Panc1 (cell line): ENCODE results near the gene PARP8. TPM values are rescaled to one million over a fixed set of nuclear protein-coding genes. Genes with fewer than 3 reads are reported as not detected.

Experiments used
- ATAC-seq: fragments of 200-7000 bp; cut with Tn5 transposase; 2 replicates; pipeline ENCODE4 v1.9.1; 2020; ENCODE audit warnings: mild to moderate bottlenecking, moderate library complexity
- Bru-seq: library from RNA; stranded (reverse); fragments of 400-500 nt; gene quantifications from one replicate; lab custom pipeline; 2021; lab: Mats Ljungman, UMichigan
- BruChase-seq, 2 experiments: library from RNA; stranded (reverse); fragments of 400-500 nt; gene quantifications; one replicate each; lab custom pipeline; 2021; lab: Mats Ljungman, UMichigan
- BruUV-seq: library from RNA; stranded (reverse); fragments of 400-500 nt; replicated peaks from 2 replicates; lab custom pipeline; 2021; lab: Mats Ljungman, UMichigan
- CTCF ChIA-PET: fragments of 300-600 bp; sonication (Branson Sonifier 250); formaldehyde crosslinking; loops from one replicate; lab custom pipeline; 2022; ENCODE audit warnings: antibody characterized with exemption; lab: Charles Lee
- POLR2A ChIA-PET: fragments of 300-600 bp; sonication (Branson Sonifier 250); formaldehyde crosslinking; loops from one replicate; lab custom pipeline; 2022; ENCODE audit warnings: antibody characterized with exemption; lab: Charles Lee
- DNase-seq: peaks from one replicate; pipeline ENCODE4 v3.0.0-alpha.2; 2010; ENCODE audit warnings: low read depth, low spot score
- H3K27ac ChIP-seq: 2 replicates; pipeline ENCODE4 v1.5.1; 2011; ENCODE audit warnings: mild to moderate bottlenecking, low read length, inconsistent platforms
- H3K27me3 ChIP-seq: fragments of 200-500 bp; sonication (Bioruptor generic); 2 replicates; pipeline ENCODE4 v1.6.0; 2014; ENCODE audit warnings: low read length, inconsistent platforms; ENCODE audit not compliant: control insufficient read depth, insufficient read depth
- H3K36me3 ChIP-seq: fragments of 200-500 bp; sonication (Bioruptor generic); 2 replicates; pipeline ENCODE4 v1.5.1; 2014; ENCODE audit warnings: inconsistent platforms, mild to moderate bottlenecking, low read length, moderate library complexity; ENCODE audit not compliant: control insufficient read depth, insufficient read depth
- H3K4me1 ChIP-seq: 2 replicates; pipeline ENCODE4 v1.5.1; 2011; ENCODE audit warnings: inconsistent platforms, mild to moderate bottlenecking, low read length, moderate library complexity; ENCODE audit not compliant: control insufficient read depth, insufficient read depth
- H3K4me3 ChIP-seq, 2 experiments: 2 replicates each; pipeline ENCODE4 v1.5.1; 2011 to 2012; ENCODE audit warnings: low read depth in 2 of 2, low read length in 2 of 2, mild to moderate bottlenecking in 2 of 2, inconsistent platforms in 1 of 2, moderate library complexity in 1 of 2
- H3K9me3 ChIP-seq: fragments of 200-500 bp; sonication (Bioruptor generic); 2 replicates; pipeline ENCODE4 v1.5.1; 2014; ENCODE audit warnings: low read depth, mild to moderate bottlenecking, inconsistent platforms, low read length, moderate library complexity; ENCODE audit not compliant: control insufficient read depth, insufficient read depth
- POLR2AphosphoS5 ChIP-seq: IDR thresholded peaks from 2 replicates; pipeline ENCODE4 v1.6.1; 2012; ENCODE audit warnings: mild to moderate bottlenecking, low read depth, low read length, moderate library complexity
- REST ChIP-seq, 2 experiments: IDR thresholded peaks; 2 replicates each; pipeline ENCODE4 v1.6.1; 2011 to 2012; ENCODE audit warnings: low read depth in 2 of 2, control low read depth in 1 of 2, low read length in 1 of 2, mild to moderate bottlenecking in 1 of 2, moderate library complexity in 1 of 2; ENCODE audit not compliant: insufficient read depth in 1 of 2
- SIN3A ChIP-seq: IDR thresholded peaks from 2 replicates; pipeline ENCODE4 v1.6.1; 2012; ENCODE audit warnings: low read depth, mild to moderate bottlenecking, low read length, moderate library complexity, borderline replicate concordance; ENCODE audit not compliant: insufficient read depth
- TCF7L2 ChIP-seq: IDR thresholded peaks from 2 replicates; pipeline ENCODE4 v1.6.1; 2011; ENCODE audit warnings: mild to moderate bottlenecking, low read depth, low read length, inconsistent platforms
- in situ Hi-C: cut with HindIII; loops from 2 replicates; pipeline ENCODE4 v1.10.0; 2016; ENCODE audit warnings: low sequenced_read_pairs, low pct_unique_long_range_greater_than_20kb
- intact Hi-C: fragments of 100-400 bp; cut with micrococcal nuclease; formaldehyde crosslinking; loops from one replicate; pipeline ENCODE4 v1.10.0; 2022; ENCODE audit not compliant: unreplicated experiment
- long read RNA-seq: library from polyadenylated mRNA; unstranded; transcript quantifications from one replicate; pipeline ENCODE4 v2.0.0, GENCODE V29; 2021; ENCODE audit not compliant: unreplicated experiment
- polyA plus RNA-seq: library from polyadenylated mRNA; unstranded; fragments of >200 nt; gene quantifications from one replicate; pipeline ENCODE4 v1.2.1, GENCODE V29; 2012; ENCODE audit warnings: missing spikeins; ENCODE audit not compliant: insufficient read length
- total RNA-seq: library from RNA; stranded (reverse); gene quantifications from one replicate; pipeline ENCODE4 v1.2.1, GENCODE V29; 2021; ENCODE audit not compliant: unreplicated experiment
- TF ChIP-seq, protein P1 (sequence below): fragments of 450-650 bp; IDR thresholded peaks from 2 replicates; pipeline ENCODE4 v1.5.1; 2017; ENCODE audit warnings: mild to moderate bottlenecking

The PARP8 gene, protein sequence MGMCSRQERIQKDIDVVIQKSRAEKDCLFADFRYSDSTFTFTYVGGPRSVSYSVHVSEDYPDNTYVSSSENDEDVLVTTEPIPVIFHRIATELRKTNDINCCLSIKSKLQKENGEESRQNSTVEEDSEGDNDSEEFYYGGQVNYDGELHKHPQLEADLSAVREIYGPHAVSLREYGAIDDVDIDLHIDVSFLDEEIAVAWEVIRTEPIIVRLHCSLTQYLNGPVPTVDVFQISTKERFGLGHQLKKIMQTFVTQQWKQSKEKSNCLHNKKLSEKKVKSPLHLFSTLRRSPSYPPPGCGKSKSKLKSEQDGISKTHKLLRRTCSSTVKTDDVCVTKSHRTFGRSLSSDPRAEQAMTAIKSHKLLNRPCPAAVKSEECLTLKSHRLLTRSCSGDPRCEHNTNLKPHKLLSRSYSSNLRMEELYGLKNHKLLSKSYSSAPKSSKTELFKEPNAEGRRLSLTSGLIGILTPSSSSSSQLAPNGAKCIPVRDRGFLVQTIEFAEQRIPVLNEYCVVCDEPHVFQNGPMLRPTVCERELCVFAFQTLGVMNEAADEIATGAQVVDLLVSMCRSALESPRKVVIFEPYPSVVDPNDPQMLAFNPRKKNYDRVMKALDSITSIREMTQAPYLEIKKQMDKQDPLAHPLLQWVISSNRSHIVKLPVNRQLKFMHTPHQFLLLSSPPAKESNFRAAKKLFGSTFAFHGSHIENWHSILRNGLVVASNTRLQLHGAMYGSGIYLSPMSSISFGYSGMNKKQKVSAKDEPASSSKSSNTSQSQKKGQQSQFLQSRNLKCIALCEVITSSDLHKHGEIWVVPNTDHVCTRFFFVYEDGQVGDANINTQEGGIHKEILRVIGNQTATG
- total RNA-seq (20.2 TPM), Bru-seq, nascent RNA (percentile 83 among the genes with signal in this experiment), BruChase-seq, experiment 1, labeled RNA remaining after a 2-hour chase (percentile 68 among the genes with signal in this experiment), BruChase-seq, experiment 2, labeled RNA remaining after a 6-hour chase (percentile 58 among the genes with signal in this experiment)
- polyA plus RNA-seq = 16.5 TPM
- long read RNA-seq, full-length matches to known transcripts = 8 of 20 reads
- long read RNA-seq, partial matches to known transcripts = 6 of 20 reads
- long read RNA-seq, other reads (novel, unspliced or antisense) = 6 of 20 reads

DNA sequence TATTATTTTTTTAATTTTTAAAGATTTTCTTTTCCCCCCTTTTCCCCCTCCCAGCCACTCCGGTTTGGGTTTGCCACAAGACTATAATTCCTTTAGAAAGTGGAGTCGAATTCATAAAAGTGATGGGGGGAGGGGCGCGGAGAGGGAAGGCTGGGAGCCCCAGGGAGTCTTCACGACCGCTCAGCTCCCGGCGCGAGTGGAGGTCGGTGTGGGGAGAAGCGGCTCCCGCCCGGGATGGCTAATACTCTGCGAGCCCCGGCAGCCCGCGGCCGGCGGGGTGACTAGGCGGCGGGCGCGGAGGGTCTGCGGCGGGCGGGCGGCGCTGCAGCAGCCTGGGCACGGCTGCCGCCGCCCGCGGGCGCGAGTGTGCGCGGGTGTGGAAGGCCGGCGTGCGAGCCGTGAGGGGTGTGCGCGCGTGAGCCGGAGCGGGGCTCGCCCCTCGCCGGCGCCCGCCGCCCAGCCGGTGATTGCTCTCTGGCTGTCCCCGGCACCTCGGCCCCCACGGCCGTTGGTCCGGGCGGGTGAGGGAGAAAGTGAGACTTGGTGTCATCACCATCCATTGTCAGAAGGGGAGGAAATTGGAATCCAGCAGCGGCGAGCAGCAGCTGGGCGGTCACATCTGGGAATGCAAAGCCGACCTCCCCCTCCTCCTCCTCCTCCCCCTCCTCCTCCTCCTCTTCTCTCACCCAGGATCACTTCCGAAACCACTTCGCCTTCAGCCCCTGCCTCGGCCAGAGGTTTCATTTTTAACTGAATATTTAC is at the start of gene PARP8:
Gene PARP8, plus strand, starts transcription at position 377 of the 762 bp plus-strand sequence. CDS start 459 bp downstream, outside the sequence.
- intact Hi-C loops = no loop called here
- Histone ChIP-seq H3K27ac (peak within 1 kb of the TSS; percentile 97), H3K9me3 (no peaks in the 10 kb centered on the region), H3K4me3 (peak within 1 kb of the TSS; percentile 68 to 84), H3K36me3 (no peaks in the 10 kb centered on the region; the same call in 1 of the 2 replicates), H3K4me1 (peaks cover 18% of the 10 kb centered on the region; the same call in 1 of the 2 replicates), H3K27me3 (no peaks in the 10 kb centered on the region)
- CTCF ChIA-PET = no interaction called here
- POLR2A ChIA-PET = no interaction called here
- in situ Hi-C loops = no loop called here
- TF ChIP-seq SIN3A = peak; percentile 74; the same call in 1 of the 2 replicates
- TF ChIP-seq, protein P1, sequence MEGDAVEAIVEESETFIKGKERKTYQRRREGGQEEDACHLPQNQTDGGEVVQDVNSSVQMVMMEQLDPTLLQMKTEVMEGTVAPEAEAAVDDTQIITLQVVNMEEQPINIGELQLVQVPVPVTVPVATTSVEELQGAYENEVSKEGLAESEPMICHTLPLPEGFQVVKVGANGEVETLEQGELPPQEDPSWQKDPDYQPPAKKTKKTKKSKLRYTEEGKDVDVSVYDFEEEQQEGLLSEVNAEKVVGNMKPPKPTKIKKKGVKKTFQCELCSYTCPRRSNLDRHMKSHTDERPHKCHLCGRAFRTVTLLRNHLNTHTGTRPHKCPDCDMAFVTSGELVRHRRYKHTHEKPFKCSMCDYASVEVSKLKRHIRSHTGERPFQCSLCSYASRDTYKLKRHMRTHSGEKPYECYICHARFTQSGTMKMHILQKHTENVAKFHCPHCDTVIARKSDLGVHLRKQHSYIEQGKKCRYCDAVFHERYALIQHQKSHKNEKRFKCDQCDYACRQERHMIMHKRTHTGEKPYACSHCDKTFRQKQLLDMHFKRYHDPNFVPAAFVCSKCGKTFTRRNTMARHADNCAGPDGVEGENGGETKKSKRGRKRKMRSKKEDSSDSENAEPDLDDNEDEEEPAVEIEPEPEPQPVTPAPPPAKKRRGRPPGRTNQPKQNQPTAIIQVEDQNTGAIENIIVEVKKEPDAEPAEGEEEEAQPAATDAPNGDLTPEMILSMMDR = no peak
- no peak; the same call in 1 of the 2 replicates for TF ChIP-seq TCF7L2
- TF ChIP-seq REST (IDR thresholded peaks at IDR 0.05; ENCODE audit: insufficient read depth in 1 of 2, low read depth in 2 of 2, low read length in 1 of 2) = no peak
- TF ChIP-seq POLR2AphosphoS5 = no peak
- BruUV-seq = TSS peak; percentile 87
- ATAC-seq (peak; percentile 82), DNase-seq (no peak)

- POLR2A ChIA-PET = no interaction called here
These were observed 42.8 kb upstream of the PARP8 start for GRCh38 chr5:50623666-50624065.

More at GRCh38 chr5:50623666-50624065, 42.8 kb upstream of the PARP8 start:
- no peak for TF ChIP-seq SIN3A
- TF ChIP-seq POLR2AphosphoS5 = no peak
- TF ChIP-seq, protein P1 = no peak
- no peak for TF ChIP-seq REST (IDR thresholded peaks at IDR 0.05; ENCODE audit: insufficient read depth in 1 of 2, low read depth in 2 of 2, low read length in 1 of 2)
- no peak for TF ChIP-seq TCF7L2
- Histone ChIP-seq H3K27ac (no peak overlapping the region), H3K4me3 (no peak overlapping the region), H3K4me1 (no peaks in the 10 kb centered on the region), H3K36me3 (no peaks in the 10 kb centered on the region), H3K27me3 (no peaks in the 10 kb centered on the region), H3K9me3 (no peaks in the 10 kb centered on the region)
- BruUV-seq = no TSS peak
- CTCF ChIA-PET = no interaction called here
- in situ Hi-C loops = no loop called here
- DNase-seq (no peak), ATAC-seq (no peak)
- intact Hi-C loops = no loop called here
